GM12892 (cell line): ENCODE measurements around the gene ZNF48.

Source experiments
- DNase-seq: peaks from one replicate; pipeline ENCODE4 v3.0.0; 2011; ENCODE audit not compliant: insufficient read length
- FAIRE-seq: peaks from 2 replicates; lab custom pipeline; 2011; peaks lifted over from hg19 to GRCh38; lab: Jason Lieb, UNC
- POLR2A ChIP-seq: IDR thresholded peaks from 2 replicates; pipeline ENCODE4 v1.6.1; 2011; ENCODE audit warnings: low read depth, low read length, control low read depth
- POLR2AphosphoS5 ChIP-seq: IDR thresholded peaks from 2 replicates; pipeline ENCODE4 v1.6.1; 2011; ENCODE audit warnings: low read depth, low read length, control low read depth
- TAF1 ChIP-seq: IDR thresholded peaks from 2 replicates; pipeline ENCODE4 v1.6.1; 2011; ENCODE audit warnings: low read depth, mild to moderate bottlenecking, control low read depth, low read length, borderline replicate concordance

ZNF48 gene

DNA sequence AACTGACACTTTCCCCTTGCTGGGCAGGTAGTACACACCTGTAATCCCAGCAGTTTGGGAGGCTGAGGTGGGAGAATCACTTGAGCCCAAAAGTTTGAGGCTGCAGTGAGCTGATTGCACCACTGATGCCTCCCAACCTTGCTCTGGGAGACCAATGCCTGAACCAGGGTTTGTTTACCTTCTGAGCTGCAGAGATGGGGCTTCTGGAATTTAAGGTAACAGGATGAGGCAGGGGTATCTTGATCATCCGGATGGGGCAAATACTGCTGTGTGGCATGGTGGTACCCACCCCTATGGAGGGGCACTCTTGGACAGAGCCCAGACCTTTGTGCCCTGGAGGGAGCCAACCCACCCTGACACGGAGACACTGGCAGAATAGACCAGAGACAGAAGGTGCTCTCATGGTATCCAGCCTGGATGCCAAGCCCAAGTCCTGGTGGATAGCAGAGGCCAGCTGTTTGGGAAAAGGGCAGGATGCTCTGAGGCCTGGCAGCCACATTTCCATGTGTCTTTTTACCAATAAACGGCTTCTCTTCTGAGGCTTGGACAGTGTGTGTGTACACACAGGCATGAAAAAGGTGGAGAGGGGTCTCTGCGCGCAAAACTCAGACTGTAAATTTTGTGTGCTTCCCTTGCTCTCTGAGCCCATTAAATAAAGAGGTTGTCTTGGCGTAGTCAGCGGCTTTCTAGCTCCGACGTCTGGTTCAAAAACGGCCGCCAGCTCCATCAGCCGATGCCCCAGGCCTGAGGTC lies 4.4 kb downstream of the ZNF48 start:
- FAIRE-seq (peak; percentile 66), DNase-seq (no peak)
- TF ChIP-seq TAF1 (no peak), POLR2AphosphoS5 (no peak), POLR2A (no peak)

DNA sequence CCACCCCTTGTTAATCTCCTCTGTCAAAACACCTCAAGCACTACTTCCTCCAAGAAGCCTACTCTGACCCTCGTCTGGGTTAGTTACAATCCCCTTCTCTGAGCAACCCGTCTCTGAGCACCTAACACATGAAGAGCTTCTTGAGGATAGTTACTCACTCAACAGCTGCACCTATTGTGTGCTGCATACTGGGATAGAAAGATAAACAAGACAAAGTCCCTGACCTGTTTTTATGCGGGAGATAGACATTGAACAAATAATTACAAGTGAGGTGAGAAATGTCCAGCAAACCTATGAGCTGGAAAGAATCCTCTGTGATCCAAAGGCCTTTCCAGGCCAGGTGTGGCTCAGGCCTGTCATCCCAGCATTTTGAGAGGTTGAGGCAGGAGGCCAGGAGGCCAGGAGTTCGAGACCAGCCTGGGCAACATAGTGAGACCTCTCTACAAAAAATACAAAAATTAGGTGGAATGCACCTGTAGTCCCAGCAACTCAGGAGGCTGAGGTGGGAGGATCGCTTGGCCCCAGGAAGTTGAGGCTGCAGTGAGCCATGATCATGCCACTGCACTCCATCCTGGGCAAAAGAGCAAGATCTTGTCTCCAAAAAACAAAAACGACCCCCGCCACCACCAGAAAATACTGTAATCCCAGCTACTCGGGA lies 6.7 kb downstream of the ZNF48 start:
- no peak for DNase-seq
- TF ChIP-seq POLR2A (no peak), TAF1 (no peak), POLR2AphosphoS5 (no peak)
- FAIRE-seq, result no peak

DNA sequence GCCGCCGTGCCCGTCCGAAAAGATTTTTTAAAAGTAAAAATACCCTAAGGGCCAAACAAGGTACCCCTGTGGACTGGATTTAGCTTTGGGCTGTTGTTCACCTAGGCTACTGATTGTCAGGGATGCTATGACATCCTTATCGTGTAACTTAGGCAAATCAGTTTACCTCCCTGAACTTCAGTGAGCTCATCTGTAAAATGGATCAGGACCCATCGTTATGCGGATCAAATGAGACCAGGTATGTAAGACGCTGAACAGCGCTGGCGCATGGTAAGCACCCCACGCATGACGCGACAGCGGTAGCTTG lies 11.5 kb downstream of the ZNF48 start:
- TF ChIP-seq TAF1, result no peak
- FAIRE-seq, result no peak
- DNase-seq, result no peak

DNA sequence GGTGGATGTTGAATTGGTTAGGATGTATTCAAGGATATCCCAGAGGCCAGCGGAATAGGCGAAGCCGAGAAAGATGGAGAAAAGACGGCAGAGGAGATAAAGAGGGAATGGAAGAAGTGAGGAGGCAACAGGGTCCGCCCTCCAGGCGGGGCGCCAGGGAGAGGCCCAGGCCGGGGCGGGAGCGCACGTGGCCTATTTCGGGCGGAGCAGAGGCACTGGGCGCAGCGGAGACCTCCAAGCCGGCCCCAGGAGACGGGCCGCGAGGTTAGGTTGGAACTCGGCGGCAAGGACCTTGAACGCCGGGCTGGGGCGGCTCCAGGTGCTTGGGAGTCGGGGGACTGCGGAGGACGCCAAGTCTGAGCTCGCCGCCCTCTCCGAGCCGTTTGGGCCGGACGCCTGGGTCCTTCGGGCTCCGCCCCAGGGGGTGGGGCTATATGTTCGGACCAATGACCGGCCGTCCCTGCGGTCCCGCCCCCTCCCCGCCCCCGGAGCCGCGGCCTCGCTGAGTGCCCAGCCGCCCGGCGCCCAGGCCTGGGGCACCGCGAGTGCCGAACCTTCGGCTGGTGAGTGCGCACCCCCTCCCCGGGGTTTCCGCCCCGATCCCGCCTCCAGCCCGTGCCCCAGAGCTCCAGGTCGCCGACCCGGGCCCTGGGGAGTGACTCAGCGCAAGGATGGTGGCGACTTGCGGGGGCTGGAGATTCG lies 12.0 kb downstream of the ZNF48 start, which contains the start of gene ZNF771:
ZNF771 (plus strand) TSS at position 505 of the 702 bp plus-strand sequence. CDS start 448 bp downstream, outside the sequence.
- FAIRE-seq (peak; percentile 78), DNase-seq (peak; percentile 91)
- TF ChIP-seq POLR2A (peak; percentile 81), TAF1 (peak; percentile 45; the same call in 1 of the 2 replicates), POLR2AphosphoS5 (peak; percentile 66; the same call in 1 of the 2 replicates)

DNA sequence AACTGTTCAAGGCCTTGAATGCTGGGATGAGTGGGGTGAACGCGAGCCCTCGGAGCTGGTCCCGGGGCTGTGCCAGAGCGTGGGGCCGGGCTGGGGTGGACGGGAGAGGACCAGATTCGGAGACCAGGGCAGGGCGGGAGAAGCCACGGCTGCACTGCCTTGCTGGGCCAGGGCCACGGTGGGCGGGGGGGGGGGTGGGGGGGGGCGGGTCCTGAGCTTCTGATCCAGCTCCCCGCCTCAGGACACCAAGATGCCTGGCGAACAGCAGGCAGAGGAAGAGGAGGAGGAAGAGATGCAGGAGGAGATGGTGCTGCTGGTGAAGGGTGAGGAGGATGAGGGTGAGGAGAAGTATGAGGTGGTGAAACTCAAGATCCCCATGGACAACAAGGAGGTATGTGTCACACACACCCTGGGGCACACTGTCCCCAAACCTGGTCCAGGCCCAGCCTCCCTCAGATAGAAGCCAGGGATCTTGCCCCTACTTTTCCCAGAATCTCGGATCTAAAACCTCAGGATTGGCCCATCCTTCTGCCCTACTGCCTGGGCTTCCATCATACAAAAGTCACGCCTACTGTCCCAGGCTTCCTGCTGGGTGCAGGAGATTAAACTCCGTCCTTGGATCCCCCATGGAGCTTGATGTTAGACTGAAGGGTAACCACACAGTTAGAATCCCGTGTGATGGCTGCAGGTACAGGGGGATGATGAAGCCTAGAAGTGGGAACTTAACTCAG lies 12.7 kb downstream of the ZNF48 start:
- TF ChIP-seq POLR2AphosphoS5 (no peak), TAF1 (no peak), POLR2A (no peak)
- DNase-seq (no peak), FAIRE-seq (no peak)

DNA sequence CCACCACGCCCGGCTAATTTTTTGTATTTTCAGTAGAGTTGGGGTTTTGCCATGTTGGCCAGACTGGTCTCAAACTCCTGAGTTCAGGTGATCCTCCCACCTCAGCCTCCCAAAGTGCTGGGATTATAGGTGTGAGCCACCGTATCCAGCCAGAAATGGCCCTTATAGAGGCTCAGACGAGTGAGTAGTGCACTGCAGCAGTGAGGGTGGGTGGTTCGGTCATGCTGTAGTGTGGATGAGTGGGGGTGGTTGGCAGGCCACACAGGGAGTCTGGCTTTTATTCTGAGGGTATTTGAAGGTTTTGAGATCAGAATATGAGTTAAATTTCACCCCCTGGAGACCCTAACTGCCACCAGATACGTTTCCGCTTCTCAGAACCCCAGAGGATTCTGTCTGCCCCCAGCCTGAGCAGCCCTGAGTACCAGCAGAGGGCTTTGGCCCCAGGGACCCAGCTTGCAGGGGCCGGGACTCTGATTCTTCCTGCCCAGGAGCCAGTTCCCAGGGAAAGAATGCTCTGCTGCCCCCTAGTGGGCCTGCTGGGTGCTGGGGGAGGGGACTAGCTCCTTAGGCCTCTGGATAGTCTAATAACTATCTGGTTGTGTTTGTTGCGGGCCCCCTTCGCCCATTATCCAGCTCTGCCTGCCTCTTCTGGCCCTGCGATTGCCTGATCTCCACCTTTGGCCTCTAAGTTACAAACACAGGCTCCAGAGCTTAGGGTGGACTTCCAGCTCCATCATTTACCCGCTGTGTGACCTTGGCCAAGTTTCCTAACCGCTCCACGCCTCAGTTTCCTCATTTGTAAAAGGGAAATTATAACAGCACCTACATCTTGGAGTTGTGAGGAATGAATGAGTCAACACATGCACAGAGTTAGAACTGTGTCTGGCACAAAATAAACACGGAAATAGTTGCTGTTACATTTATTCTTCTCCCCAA lies 14.2 kb downstream of the ZNF48 start:
- peak; percentile 78 for FAIRE-seq
- no peak for TF ChIP-seq POLR2A
- TF ChIP-seq POLR2AphosphoS5, result no peak
- DNase-seq, result peak; percentile 82

DNA sequence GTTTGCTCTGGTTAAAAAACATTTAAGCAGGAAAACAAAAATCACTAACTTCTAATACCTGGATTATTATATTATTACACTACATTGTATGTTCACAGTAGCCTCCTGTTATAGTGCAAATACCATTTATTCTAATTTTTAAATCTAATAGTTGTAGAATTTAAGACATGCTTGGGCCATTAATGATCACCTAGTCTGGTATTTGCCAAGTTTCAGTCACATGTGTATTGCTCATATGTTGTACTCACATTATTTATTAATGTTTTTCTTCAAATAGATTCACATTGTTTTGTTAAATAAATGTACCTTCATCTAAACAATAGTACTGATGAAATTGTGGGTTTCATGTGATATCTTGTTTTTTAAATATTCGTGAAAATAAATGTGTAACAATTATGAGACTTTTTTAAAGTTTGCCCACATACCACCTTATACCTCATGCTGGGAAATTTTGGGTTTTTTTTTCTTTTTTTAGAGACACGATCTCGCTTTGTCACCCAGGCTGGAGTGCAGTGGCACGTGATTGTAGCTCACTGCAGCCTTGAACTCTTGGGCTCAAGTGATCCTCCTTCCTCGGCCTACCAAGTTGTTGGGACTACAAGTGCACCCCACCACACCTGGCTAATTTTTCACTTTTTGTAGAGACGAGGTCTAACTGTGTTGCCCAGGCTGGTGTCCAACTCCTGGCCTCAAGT lies 18.0 kb downstream of the ZNF48 start:
- TF ChIP-seq TAF1 (no peak), POLR2AphosphoS5 (no peak), POLR2A (no peak)
- FAIRE-seq (no peak), DNase-seq (no peak)

DNA sequence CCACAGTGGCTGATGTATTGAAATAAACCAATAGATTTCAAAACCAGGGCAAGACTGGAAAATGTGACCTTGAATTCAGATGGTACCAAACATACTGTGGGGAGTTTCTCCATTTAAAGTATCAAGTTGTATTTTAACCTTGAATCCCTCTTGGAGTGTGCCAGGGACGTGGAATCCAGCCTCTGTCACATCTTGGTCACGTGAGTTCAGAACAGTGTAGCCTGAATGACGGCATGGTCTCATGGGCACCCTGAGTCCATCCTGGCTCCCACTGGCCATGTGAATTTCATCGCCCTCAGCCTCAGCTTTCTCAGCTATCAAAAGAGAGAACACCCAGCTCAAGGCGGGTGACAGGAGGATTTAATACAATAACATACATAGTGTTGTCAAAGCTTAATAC lies 18.9 kb downstream of the ZNF48 start:
- FAIRE-seq, result no peak
- no peak for TF ChIP-seq TAF1
- no peak for TF ChIP-seq POLR2A
- no peak for TF ChIP-seq POLR2AphosphoS5
- no peak for DNase-seq

DNA sequence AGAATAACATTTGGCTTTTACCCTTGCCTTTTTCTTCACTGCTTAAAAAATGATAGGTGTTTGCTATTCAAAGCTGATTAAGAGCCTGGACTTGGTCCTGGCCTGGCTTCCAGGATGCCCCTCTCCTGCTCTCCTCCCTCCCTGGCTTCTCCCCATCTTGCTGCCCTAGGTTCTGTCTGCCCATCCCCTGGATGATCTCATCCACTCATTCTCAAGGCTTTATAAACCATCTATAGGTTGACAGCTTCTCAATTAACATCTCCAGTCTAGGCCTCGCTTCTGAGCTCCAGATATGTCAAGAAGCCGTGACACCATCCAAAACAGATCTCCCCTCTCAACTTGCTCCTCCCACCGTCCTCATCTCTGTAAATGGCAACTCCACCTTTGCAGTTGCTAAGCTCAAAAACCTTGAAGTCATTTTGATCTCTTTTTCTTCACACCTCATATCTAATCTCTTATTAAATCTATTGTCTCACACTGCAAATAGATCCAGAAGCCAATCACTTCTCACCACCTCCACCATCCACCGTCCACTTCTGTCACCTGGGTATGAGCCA lies 20.9 kb downstream of the ZNF48 start:
- TF ChIP-seq POLR2A, result no peak
- TF ChIP-seq TAF1, result no peak
- TF ChIP-seq POLR2AphosphoS5, result no peak
- DNase-seq (no peak), FAIRE-seq (no peak)
